HCT116 (cell line): Measurements from ENCODE around the gene PYROXD2. TPM values are rescaled to one million over a fixed set of nuclear protein-coding genes. Genes with fewer than 3 reads are reported as not detected.

Source experiments
- ATAC-seq: fragments of 200-7000 bp; cut with Tn5 transposase; 2 replicates; pipeline ENCODE4 v1.9.1; 2020; ENCODE audit warnings: mild to moderate bottlenecking, moderate library complexity
- BruUV-seq: library from RNA; stranded (reverse); fragments of 400-500 nt; replicated peaks from 2 replicates; lab custom pipeline; 2021; lab: Mats Ljungman, UMichigan
- CTCF ChIA-PET: fragments of 300-600 bp; sonication (Branson Sonifier 250); formaldehyde crosslinking; loops from one replicate; lab custom pipeline; 2021; ENCODE audit warnings: antibody characterized with exemption; lab: Charles Lee
- POLR2A ChIA-PET: fragments of 300-600, 350-600 bp; sonication (Branson Sonifier 250); formaldehyde crosslinking; loops from one replicate; lab custom pipeline; 2021; ENCODE audit warnings: antibody characterized with exemption; lab: Charles Lee
- RAD21 ChIA-PET, 2 experiments: fragments of 300-600 bp; sonication (Branson Sonifier 250); formaldehyde crosslinking; loops; one replicate each; lab custom pipeline; 2023; ENCODE audit warnings: low total read pairs in 2 of 2; ENCODE audit not compliant: uncharacterized antibody in 2 of 2, unreplicated experiment in 2 of 2, low non-redundant PET in 1 of 2; lab: Charles Lee
- DNase-seq: peaks from one replicate; pipeline ENCODE4 v3.0.0-alpha.2; 2010; ENCODE audit warnings: low read depth, low spot score
- H2AFZ ChIP-seq: fragments of 200-600 bp; shearing (Covaris generic), sonication (generic); 2 replicates; pipeline ENCODE4 v1.6.1; 2017; ENCODE audit warnings: low read depth, mixed run types, mixed read lengths, antibody characterized with exemption, low read length; ENCODE audit not compliant: poor library complexity, severe bottlenecking
- H3K27ac ChIP-seq: 2 replicates; pipeline ENCODE4 v1.5.1; 2012; ENCODE audit warnings: low read depth, low read length
- H3K27me3 ChIP-seq: fragments of 200-600 bp; sonication (generic); 2 replicates; pipeline ENCODE4 v1.6.1; 2016; ENCODE audit warnings: mixed run types, low read length, mixed read lengths; ENCODE audit not compliant: insufficient read depth
- H3K36me3 ChIP-seq, 2 experiments: fragments of 200-500 bp in 1 of 2; fragments of 200-600 bp in 1 of 2; sonication (Bioruptor generic) in 1 of 2; sonication (generic) in 1 of 2; 2 replicates each; pipeline versions ENCODE4 v1.5.1 to v1.6.1; 2014 to 2016; ENCODE audit warnings: low read length in 2 of 2, inconsistent platforms in 1 of 2, mixed read lengths in 1 of 2, mixed run types in 1 of 2; ENCODE audit not compliant: insufficient read depth in 2 of 2, control insufficient read depth in 1 of 2
- H3K4me1 ChIP-seq, 2 experiments: fragments of 200-600 bp in 1 of 2; sonication (generic) in 1 of 2; 2 replicates each; pipeline versions ENCODE4 v1.5.1 to v1.6.1; 2012 to 2017; ENCODE audit warnings: low read length in 2 of 2, inconsistent platforms in 1 of 2, mild to moderate bottlenecking in 1 of 2, mixed read lengths in 1 of 2, mixed run types in 1 of 2, moderate library complexity in 1 of 2; ENCODE audit not compliant: insufficient read depth in 2 of 2, control insufficient read depth in 1 of 2
- H3K4me2 ChIP-seq: fragments of 200-600 bp; sonication (generic); 2 replicates; pipeline ENCODE4 v1.6.1; 2017; ENCODE audit warnings: mixed run types, low read length, mixed read lengths
- H3K4me3 ChIP-seq, 2 experiments: fragments of 200-600 bp in 1 of 2; sonication (generic) in 1 of 2; replicated peaks in 1 of 2; 2 replicates each; pipeline ENCODE4 v1.5.1; 2011 to 2016; ENCODE audit warnings: low read length in 2 of 2, control low read depth in 1 of 2, low read depth in 1 of 2, mild to moderate bottlenecking in 1 of 2, mixed read lengths in 1 of 2, mixed run types in 1 of 2
- H3K79me2 ChIP-seq: fragments of 200-600 bp; sonication (generic); 2 replicates; pipeline ENCODE4 v1.6.1; 2017; ENCODE audit warnings: mild to moderate bottlenecking, mixed run types, low read length, moderate library complexity, mixed read lengths; ENCODE audit not compliant: insufficient read depth
- H3K9ac ChIP-seq: fragments of 200-600 bp; sonication (generic); 2 replicates; pipeline ENCODE4 v1.6.1; 2016; ENCODE audit warnings: low read length, mixed read lengths
- H3K9me2 ChIP-seq: fragments of 200-600 bp; sonication (generic), shearing (Covaris generic); 2 replicates; pipeline ENCODE4 v1.6.1; 2017; ENCODE audit warnings: mixed run types, mild to moderate bottlenecking, moderate library complexity; ENCODE audit not compliant: insufficient read depth
- H3K9me3 ChIP-seq, 2 experiments: fragments of 200-500 bp in 1 of 2; fragments of 200-600 bp in 1 of 2; sonication (Bioruptor generic) in 1 of 2; sonication (generic) in 1 of 2; 2 replicates each; pipeline ENCODE4 v1.6.1; 2014 to 2017; ENCODE audit warnings: low read length in 2 of 2, mixed read lengths in 2 of 2, inconsistent platforms in 1 of 2, low read depth in 1 of 2, mild to moderate bottlenecking in 1 of 2, mixed run types in 1 of 2, moderate library complexity in 1 of 2; ENCODE audit not compliant: control insufficient read depth in 1 of 2, insufficient read depth in 1 of 2
- H4K20me1 ChIP-seq: fragments of 200-600 bp; sonication (generic), shearing (Covaris generic); 2 replicates; pipeline ENCODE4 v1.6.1; 2017; ENCODE audit warnings: mixed run types, mild to moderate bottlenecking, moderate library complexity; ENCODE audit not compliant: insufficient read depth
- ATF3 ChIP-seq: IDR thresholded peaks from 2 replicates; pipeline ENCODE4 v1.6.1; 2012
- CBX3 ChIP-seq: IDR thresholded peaks from 2 replicates; pipeline ENCODE4 v1.6.1; 2012; ENCODE audit warnings: low read depth
- CEBPB ChIP-seq: IDR thresholded peaks from 2 replicates; pipeline ENCODE4 v1.6.1; 2012; ENCODE audit warnings: low read depth
- EGR1 ChIP-seq: IDR thresholded peaks from 2 replicates; pipeline ENCODE4 v1.6.1; 2012; ENCODE audit warnings: low read depth
- ELF1 ChIP-seq: IDR thresholded peaks from 2 replicates; pipeline ENCODE4 v1.6.1; 2012; ENCODE audit warnings: low read depth, borderline replicate concordance
- EZH2phosphoT487 ChIP-seq: fragments of 200-600 bp; IDR thresholded peaks from 2 replicates; pipeline ENCODE4 v1.6.1; 2018; ENCODE audit warnings: antibody characterized with exemption, borderline replicate concordance
- FOSL1 ChIP-seq: IDR thresholded peaks from 2 replicates; pipeline ENCODE4 v1.6.1; 2012; ENCODE audit warnings: low read depth
- POLR2A ChIP-seq: IDR thresholded peaks from 2 replicates; pipeline ENCODE4 v1.7.0; 2011; ENCODE audit warnings: borderline replicate concordance; ENCODE audit not compliant: insufficient read depth, insufficient read length; ENCODE audit errors: extremely low read depth
- RAD21 ChIP-seq: IDR thresholded peaks from 2 replicates; pipeline ENCODE4 v1.6.1; 2012; ENCODE audit warnings: low read depth, mild to moderate bottlenecking
- REST ChIP-seq: IDR thresholded peaks from 2 replicates; pipeline ENCODE4 v1.6.1; 2012; ENCODE audit warnings: low read depth
- SIN3A ChIP-seq: IDR thresholded peaks from 2 replicates; pipeline ENCODE4 v1.6.1; 2012; ENCODE audit warnings: low read depth
- SRF ChIP-seq: IDR thresholded peaks from 2 replicates; pipeline ENCODE4 v1.6.1; 2012; ENCODE audit warnings: low read depth
- TCF7L2 ChIP-seq: IDR thresholded peaks from 2 replicates; pipeline ENCODE4 v1.7.0; 2011; ENCODE audit warnings: borderline replicate concordance, inconsistent platforms; ENCODE audit not compliant: insufficient read depth, insufficient read length; ENCODE audit errors: extremely low read depth
- YY1 ChIP-seq: IDR thresholded peaks from 2 replicates; pipeline ENCODE4 v1.6.1; 2011; ENCODE audit warnings: low read length, low read depth, moderate library complexity, mild to moderate bottlenecking; ENCODE audit not compliant: insufficient replicate concordance; ENCODE audit errors: extremely low read depth
- ZFX ChIP-seq: fragments of 450-650 bp; IDR thresholded peaks from 2 replicates; pipeline ENCODE4 v1.6.1; 2017
- intact Hi-C: fragments of 100-400 bp; cut with micrococcal nuclease; formaldehyde crosslinking; loops from 2 replicates; pipeline ENCODE4 v1.10.0; 2022
- total RNA-seq: library from RNA; stranded (reverse); gene quantifications from one replicate; pipeline ENCODE4 v1.2.1, GENCODE V29; 2021; ENCODE audit not compliant: unreplicated experiment
- TF ChIP-seq, protein P1 (sequence below): IDR thresholded peaks from 2 replicates; pipeline ENCODE4 v1.6.1; 2011; ENCODE audit warnings: mild to moderate bottlenecking, low read length, moderate library complexity; ENCODE audit not compliant: insufficient replicate concordance; ENCODE audit errors: extremely low read depth
- TF ChIP-seq, protein P2 (sequence below), 3 experiments: fragments of 200-600 bp in 1 of 3; sonication (generic) in 1 of 3; IDR thresholded peaks in 2 of 3; conservative IDR thresholded peaks in 1 of 3; 2 replicates each; pipeline ENCODE4 v1.5.1; 2012 to 2017; ENCODE audit warnings: low read depth in 2 of 3, low read length in 2 of 3, antibody characterized with exemption in 1 of 3, borderline replicate concordance in 1 of 3, control low read depth in 1 of 3, mild to moderate bottlenecking in 1 of 3, mixed read lengths in 1 of 3, mixed run types in 1 of 3, moderate library complexity in 1 of 3; ENCODE audit not compliant: insufficient read depth in 1 of 3

Gene PYROXD2
- total RNA-seq, 1 experiment from 2014 or later = 14.2 TPM

DNA sequence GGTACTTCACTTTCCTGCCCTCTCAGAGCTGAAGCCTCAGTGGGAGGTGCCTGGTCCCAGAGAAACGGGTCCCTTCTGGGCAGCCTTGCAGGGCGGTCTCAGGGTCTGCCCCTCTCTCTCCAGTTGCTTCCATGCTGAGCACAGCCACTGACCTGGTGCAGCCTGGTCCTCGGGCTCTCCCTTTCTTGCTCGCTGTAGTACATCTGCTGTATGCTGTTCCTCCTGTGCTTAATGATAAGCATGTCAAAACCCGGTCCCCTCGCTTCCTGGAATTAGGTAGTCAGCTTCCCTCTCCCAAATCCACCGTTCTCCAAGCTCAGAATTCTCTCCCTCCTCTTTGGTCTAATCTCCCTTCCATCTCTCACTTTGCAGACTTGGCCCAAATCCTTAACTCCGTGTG, 42.7 kb upstream of the PYROXD2 start:
- POLR2A ChIA-PET = no interaction called here
- Histone ChIP-seq H3K4me1 (peaks cover 11 to 14% of the 10 kb centered on the region in 2 experiments), H3K27me3 (no peaks in the 10 kb centered on the region; the same call in 1 of the 2 replicates), H3K36me3 (no peaks in the 10 kb centered on the region), H4K20me1 (no peaks in the 10 kb centered on the region), H3K4me2 (no peak overlapping the region), H3K9me2 (no peaks in the 10 kb centered on the region), H3K79me2 (no peaks in the 10 kb centered on the region), H2AFZ (no peak overlapping the region), H3K9me3 (no peaks in the 10 kb centered on the region), H3K4me3 (no peak overlapping the region), H3K9ac (no peak overlapping the region), H3K27ac (no peak overlapping the region)
- CTCF ChIA-PET = interaction anchor here (1.2 kb wide), 1 partner anchor 9 kb away, joined by 5 read pairs; no protein-coding TSS in a partner anchor
- RAD21 ChIA-PET = no interaction called here
- TF ChIP-seq REST = no peak
- TF ChIP-seq, protein P1, sequence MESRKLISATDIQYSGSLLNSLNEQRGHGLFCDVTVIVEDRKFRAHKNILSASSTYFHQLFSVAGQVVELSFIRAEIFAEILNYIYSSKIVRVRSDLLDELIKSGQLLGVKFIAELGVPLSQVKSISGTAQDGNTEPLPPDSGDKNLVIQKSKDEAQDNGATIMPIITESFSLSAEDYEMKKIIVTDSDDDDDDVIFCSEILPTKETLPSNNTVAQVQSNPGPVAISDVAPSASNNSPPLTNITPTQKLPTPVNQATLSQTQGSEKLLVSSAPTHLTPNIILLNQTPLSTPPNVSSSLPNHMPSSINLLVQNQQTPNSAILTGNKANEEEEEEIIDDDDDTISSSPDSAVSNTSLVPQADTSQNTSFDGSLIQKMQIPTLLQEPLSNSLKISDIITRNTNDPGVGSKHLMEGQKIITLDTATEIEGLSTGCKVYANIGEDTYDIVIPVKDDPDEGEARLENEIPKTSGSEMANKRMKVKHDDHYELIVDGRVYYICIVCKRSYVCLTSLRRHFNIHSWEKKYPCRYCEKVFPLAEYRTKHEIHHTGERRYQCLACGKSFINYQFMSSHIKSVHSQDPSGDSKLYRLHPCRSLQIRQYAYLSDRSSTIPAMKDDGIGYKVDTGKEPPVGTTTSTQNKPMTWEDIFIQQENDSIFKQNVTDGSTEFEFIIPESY = no peak
- no peak for TF ChIP-seq EGR1
- no peak for TF ChIP-seq ZFX
- no peak for TF ChIP-seq CEBPB
- TF ChIP-seq SIN3A = no peak
- TF ChIP-seq ELF1 = no peak
- TF ChIP-seq, protein P2, sequence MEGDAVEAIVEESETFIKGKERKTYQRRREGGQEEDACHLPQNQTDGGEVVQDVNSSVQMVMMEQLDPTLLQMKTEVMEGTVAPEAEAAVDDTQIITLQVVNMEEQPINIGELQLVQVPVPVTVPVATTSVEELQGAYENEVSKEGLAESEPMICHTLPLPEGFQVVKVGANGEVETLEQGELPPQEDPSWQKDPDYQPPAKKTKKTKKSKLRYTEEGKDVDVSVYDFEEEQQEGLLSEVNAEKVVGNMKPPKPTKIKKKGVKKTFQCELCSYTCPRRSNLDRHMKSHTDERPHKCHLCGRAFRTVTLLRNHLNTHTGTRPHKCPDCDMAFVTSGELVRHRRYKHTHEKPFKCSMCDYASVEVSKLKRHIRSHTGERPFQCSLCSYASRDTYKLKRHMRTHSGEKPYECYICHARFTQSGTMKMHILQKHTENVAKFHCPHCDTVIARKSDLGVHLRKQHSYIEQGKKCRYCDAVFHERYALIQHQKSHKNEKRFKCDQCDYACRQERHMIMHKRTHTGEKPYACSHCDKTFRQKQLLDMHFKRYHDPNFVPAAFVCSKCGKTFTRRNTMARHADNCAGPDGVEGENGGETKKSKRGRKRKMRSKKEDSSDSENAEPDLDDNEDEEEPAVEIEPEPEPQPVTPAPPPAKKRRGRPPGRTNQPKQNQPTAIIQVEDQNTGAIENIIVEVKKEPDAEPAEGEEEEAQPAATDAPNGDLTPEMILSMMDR (IDR thresholded peaks at IDR 0.05 in 2 of 3, conservative IDR thresholded peaks at IDR 0.05 in 1 of 3; ENCODE audit: borderline replicate concordance in 1 of 3, insufficient read depth in 1 of 3, low read depth in 2 of 3, low read length in 2 of 3) = no peak
- no peak for TF ChIP-seq RAD21
- TF ChIP-seq FOSL1 = no peak
- TF ChIP-seq SRF = no peak
- no peak for TF ChIP-seq ATF3
- TF ChIP-seq EZH2phosphoT487 = no peak
- TF ChIP-seq YY1 = no peak
- TF ChIP-seq POLR2A = no peak
- TF ChIP-seq CBX3 = no peak
- TF ChIP-seq TCF7L2 = no peak
- no TSS peak for BruUV-seq
- intact Hi-C loops = no loop called here
- DNase-seq (no peak), ATAC-seq (no peak)
